Left hindlimb (tissue), 1 donor: Measurements from ENCODE around the gene NHEJ1.

ENCODE experiments used
- DNase-seq: peaks from one replicate; pipeline ENCODE4 v3.0.0-alpha.2; 2018

Gene NHEJ1

GRCh38 chr2:219084791-219085190 lies 75.8 kb downstream of the NHEJ1 start:
- no peak for DNase-seq

GRCh38 chr2:219082332-219082958 lies 78.2 kb downstream of the NHEJ1 start:
- DNase-seq = no peak

GRCh38 chr2:219081701-219082331 lies 78.8 kb downstream of the NHEJ1 start:
- DNase-seq = no peak

GRCh38 chr2:219081096-219081495 lies 79.5 kb downstream of the NHEJ1 start:
- no peak for DNase-seq

GRCh38 chr2:219079417-219079816 lies 81.2 kb downstream of the NHEJ1 start:
- DNase-seq = no peak

GRCh38 chr2:219078951-219079350 lies 81.7 kb downstream of the NHEJ1 start:
- DNase-seq = no peak

- no peak for DNase-seq
These were observed 82.5 kb downstream of the NHEJ1 start for GRCh38 chr2:219078126-219078525.

- DNase-seq = no peak
These were observed 84.4 kb downstream of the NHEJ1 start for GRCh38 chr2:219076253-219076652.

GRCh38 chr2:219073413-219074129 lies 87.0 kb downstream of the NHEJ1 start:
- DNase-seq = peak; percentile 50

- no peak for DNase-seq
These were observed 87.8 kb downstream of the NHEJ1 start for GRCh38 chr2:219072741-219073250.

GRCh38 chr2:219071131-219071816 lies 89.3 kb downstream of the NHEJ1 start:
- DNase-seq = no peak

- no peak for DNase-seq
These were observed 95.1 kb downstream of the NHEJ1 start for GRCh38 chr2:219065484-219065883.

GRCh38 chr2:219062081-219062480 lies 98.5 kb downstream of the NHEJ1 start:
- DNase-seq = no peak

GRCh38 chr2:219060821-219061791 lies 99.5 kb downstream of the NHEJ1 start, which contains the start of gene IHH:
IHH (minus strand) TSS chr2:219060921; CDS start chr2:219060467, 454 bp downstream.
- no peak for DNase-seq

GRCh38 chr2:219059725-219060682 lies 100.6 kb downstream of the NHEJ1 start:
- no peak for DNase-seq

GRCh38 chr2:219059375-219059724 lies 101.3 kb downstream of the NHEJ1 start:
- DNase-seq = no peak

GRCh38 chr2:219058541-219059374 lies 101.9 kb downstream of the NHEJ1 start:
- DNase-seq = no peak

- peak; percentile 80 for DNase-seq
These were observed 102.7 kb downstream of the NHEJ1 start for GRCh38 chr2:219057709-219058540.
